Measurements from ENCODE around the gene TIGD7. TPM values are rescaled to one million over a fixed set of nuclear protein-coding genes. Genes with fewer than 3 reads are reported as not detected.

Gene TIGD7
- total RNA-seq, 1 experiment from 2014 or later = 11.8 TPM

DNA sequence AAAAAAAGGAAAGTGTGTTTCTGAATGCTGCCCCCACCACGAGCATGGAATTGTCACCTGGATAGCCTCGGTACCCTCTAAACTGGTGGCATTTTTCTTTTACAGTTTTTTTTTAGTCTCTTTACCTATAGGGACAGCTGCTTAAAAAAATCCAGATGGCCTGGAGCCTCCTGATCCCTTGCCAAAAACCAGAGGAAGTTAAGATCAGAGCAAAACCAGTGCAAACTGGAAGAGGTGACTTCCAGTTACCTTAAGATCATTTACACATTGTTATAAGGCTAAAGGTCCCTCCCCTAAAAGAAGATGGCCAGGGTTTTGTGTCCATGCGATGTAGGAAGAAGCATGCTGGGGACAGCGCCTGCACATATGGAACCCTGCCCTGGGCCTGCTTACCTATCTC, 52.3 kb downstream of the TIGD7 start:
- DNase-seq (ENCODE audit: low spot score) = no peak
- in situ Hi-C loops (cut with HindIII; ENCODE audit: low sequenced_read_pairs) = no loop called here

DNA sequence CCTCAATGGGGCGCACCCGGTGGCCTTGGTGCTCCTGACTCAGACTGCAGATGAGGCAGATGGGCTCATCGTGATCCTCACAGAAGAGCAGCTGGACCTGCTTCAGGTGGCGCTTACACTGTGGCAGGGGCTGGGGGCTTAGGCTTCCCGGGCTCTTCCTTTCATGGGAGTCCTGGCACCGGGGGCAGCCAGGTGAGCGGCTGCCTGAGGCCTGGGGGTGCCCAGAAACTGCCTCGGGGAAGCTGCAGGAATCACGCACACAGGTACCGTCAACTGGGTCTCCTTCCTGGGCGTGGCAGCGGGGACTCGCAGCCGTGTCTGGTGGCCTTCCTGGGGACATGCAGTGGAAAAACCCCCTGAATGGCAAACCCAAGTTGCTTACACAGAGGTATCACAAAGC, 55.8 kb downstream of the TIGD7 start:
- DNase-seq (ENCODE audit: low spot score) = no peak
- in situ Hi-C loops (cut with HindIII; ENCODE audit: low sequenced_read_pairs) = no loop called here

DNA sequence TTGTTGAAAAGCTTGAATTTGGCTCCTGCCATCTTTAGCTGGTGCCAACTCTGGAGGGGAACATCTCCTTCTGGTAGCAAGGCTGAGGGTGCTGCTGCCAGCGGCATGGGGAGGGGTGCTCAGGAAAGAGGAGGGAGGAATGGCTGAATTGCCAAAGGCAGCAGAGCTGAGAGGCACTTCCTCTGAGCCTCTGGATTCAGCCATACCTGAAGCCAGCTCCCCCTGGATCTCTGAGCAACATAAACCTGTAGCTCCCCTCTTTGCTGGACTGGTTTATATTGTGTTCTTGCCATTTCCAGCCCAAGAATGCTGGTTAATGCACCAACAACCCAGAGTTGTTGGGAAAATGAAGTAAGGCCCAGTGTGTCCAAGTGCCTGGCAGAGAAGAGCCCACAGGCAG, 56.2 kb downstream of the TIGD7 start:
- no peak for DNase-seq (ENCODE audit: low spot score)
- in situ Hi-C loops (cut with HindIII; ENCODE audit: low sequenced_read_pairs) = no loop called here

Other genes with a start within 250 kb of the TIGD7 start
- gene IL32, start 239.8 kb downstream of the TIGD7 start, total RNA-seq (2014; rRNA removed; shearing (Covaris generic)) = 17.4 and 22.8 TPM in 2 replicates
- 11.2 and 17.3 TPM in 2 replicates for gene ZSCAN10, start 206.1 kb downstream of the TIGD7 start, total RNA-seq (2014; rRNA removed; shearing (Covaris generic))
- 21.3 and 27.6 TPM in 2 replicates for gene ZNF205, start 192.8 kb downstream of the TIGD7 start, total RNA-seq (2014; rRNA removed; shearing (Covaris generic))
- 0.31 and 0.61 TPM in 2 replicates for gene ZNF213, start 170.4 kb downstream of the TIGD7 start, total RNA-seq (2014; rRNA removed; shearing (Covaris generic))
- not detected in 2 replicates for gene OR1F1, start 117.2 kb downstream of the TIGD7 start, total RNA-seq (2014; rRNA removed; shearing (Covaris generic))
- 9.8 and 10.1 TPM in 2 replicates for gene ZNF200, start 70.3 kb downstream of the TIGD7 start, total RNA-seq (2014; rRNA removed; shearing (Covaris generic))
- not detected in 2 replicates for gene MEFV, start 48.8 kb downstream of the TIGD7 start, total RNA-seq (2014; rRNA removed; shearing (Covaris generic))
- gene ZNF263, start 21.9 kb downstream of the TIGD7 start, total RNA-seq (2014; rRNA removed; shearing (Covaris generic)) = 87.5 and 117 TPM in 2 replicates
- 23.0 and 25.4 TPM in 2 replicates for gene ZNF75A, start 67 bp upstream of the TIGD7 start, total RNA-seq (2014; rRNA removed; shearing (Covaris generic))
- gene OR2C1, start 50.5 kb upstream of the TIGD7 start, total RNA-seq (2014; rRNA removed; shearing (Covaris generic)) = not detected in 2 replicates
- 30.4 and 31.3 TPM in 2 replicates for gene ZSCAN32, start 95.6 kb upstream of the TIGD7 start, total RNA-seq (2014; rRNA removed; shearing (Covaris generic))
- gene ZNF174, start 95.8 kb upstream of the TIGD7 start, total RNA-seq (2014; rRNA removed; shearing (Covaris generic)) = 20.0 and 26.6 TPM in 2 replicates
- gene ZNF597, start 138.1 kb upstream of the TIGD7 start, total RNA-seq (2014; rRNA removed; shearing (Covaris generic)) = 0.18 and 0.61 TPM in 2 replicates
- gene NAA60, start 138.2 kb upstream of the TIGD7 start, total RNA-seq (2014; rRNA removed; shearing (Covaris generic)) = 5.2 and 35.3 TPM in 2 replicates
- not detected in 2 replicates for gene C16orf90, start 190.1 kb upstream of the TIGD7 start, total RNA-seq (2014; rRNA removed; shearing (Covaris generic))
- 15.6 and 24.5 TPM in 2 replicates for gene CLUAP1, start 195.6 kb upstream of the TIGD7 start, total RNA-seq (2014; rRNA removed; shearing (Covaris generic))